Bone marrow (tissue), 2 donors: ENCODE results near the gene PLEK.
A peak's percentile ranks its signal among the peaks of the same experiment; 100 is the strongest.
"Not testable (repeated sequence)": the region's sequence is repeated elsewhere in the genome, so short reads cannot be mapped to it uniquely, and the experiment has no call there.

Source experiments
- DNase-seq, 2 donors: peaks; one replicate each; lab custom pipeline; 2025; lab: John Stamatoyannopoulos, UW

PLEK gene

DNA sequence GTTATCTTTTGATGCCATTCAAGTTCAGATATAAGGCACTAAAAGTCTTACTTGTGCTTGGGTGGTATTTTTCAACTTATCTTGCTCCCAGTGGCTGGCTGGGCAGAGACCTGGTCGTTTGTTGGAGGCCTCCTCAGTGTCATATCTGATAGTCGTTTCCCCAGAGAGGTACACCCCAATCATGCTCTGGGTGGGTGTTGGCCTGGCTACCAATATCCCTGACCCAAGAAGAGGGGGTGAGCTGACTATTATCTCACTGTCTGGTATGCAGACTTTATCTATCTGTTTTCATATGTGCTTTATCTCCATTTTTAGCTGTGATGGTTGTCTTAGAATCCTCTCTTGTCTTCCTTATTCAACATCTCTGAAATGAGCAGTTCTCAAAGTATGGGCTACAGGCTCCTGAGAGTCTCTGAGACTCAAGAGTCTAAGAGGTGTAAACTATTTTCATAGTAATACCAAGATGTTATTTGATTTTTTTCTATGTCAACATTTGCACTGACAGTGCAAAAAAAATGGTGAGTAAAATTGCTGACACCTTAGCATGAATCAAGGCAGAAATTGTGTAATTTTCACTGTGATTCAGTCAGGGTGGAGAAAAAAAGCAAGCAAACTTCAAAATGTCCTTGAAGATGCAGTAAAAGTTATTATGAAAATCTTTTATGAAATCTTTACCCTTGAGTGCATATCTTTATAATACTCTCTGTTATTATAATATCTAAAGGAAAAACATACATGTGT is 12.3 kb upstream of the PLEK start:
- no peak for DNase-seq

DNA sequence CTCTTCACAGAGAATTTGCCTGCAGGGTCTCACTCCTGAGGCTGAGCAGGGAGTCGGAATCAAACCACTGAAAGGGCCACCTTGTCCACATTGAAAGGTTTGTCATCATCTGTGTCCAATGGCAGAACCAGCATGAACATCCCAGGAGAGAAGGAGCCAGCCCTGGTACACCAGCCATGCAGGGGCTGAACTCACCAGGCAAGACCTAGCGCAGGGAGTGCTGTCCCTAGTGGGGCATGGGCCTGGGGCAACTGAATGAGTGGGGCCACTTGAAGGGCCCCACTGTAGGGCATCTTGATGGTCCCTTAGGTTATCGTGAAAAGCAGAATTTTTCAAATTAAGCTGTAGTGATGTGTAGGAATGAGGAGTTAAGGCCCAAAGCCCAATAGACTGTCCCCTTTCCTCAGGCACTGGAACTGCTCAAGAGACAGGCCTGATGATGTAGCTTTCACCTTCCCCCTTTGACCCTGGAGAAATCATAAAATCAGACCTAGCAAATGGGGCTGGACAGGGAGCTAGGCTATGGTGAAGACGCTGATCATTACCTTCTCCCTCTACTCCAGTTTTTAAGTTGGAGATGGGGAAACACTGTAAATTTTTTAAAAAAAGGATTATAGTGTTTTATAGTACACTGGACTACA is 8.4 kb upstream of the PLEK start:
- DNase-seq: no peak

- DNase-seq: no peak
Measured at GRCh38 chr2:68357605-68358337, 7.3 kb upstream of the PLEK start.

DNA sequence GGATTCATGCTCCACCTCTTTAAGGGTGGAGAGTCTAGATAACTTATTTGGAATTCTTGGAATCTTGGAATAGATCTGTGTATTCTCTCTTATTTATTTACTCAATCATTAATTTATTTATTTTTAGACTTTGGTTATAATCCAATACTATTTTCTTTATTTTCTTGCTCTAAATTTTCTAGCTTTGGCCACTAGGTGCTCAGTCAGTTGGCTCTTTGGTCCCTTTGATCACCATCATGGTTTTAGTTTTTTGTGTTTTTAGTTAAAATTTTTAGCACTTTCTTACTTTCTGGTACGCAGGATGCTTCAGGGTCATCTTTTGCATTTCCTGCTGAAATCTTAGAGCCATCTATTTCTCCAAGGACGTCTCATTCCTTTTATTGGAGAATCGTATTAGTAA is 5.2 kb upstream of the PLEK start:
- no peak for DNase-seq

DNA sequence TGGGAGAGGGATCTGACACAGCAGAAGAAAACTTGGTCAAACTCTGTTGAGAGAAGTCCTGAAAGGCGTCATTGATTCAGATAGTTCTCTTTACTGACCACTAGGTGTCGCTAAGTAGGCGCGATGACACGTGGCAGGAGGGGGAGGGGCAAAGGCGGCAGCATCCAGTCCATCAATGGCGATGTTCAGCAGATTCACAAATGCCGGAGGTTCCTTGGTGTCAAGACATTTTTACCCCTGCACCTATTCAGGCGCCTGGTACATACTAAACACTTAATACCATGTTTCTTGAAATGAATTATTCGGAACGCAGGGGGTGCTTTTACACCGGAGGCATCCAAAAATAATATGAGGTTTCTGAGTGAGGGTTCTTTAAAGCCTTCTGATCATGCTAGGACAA is 3.0 kb upstream of the PLEK start:
- peak; percentile 53 to 77 for DNase-seq

DNA sequence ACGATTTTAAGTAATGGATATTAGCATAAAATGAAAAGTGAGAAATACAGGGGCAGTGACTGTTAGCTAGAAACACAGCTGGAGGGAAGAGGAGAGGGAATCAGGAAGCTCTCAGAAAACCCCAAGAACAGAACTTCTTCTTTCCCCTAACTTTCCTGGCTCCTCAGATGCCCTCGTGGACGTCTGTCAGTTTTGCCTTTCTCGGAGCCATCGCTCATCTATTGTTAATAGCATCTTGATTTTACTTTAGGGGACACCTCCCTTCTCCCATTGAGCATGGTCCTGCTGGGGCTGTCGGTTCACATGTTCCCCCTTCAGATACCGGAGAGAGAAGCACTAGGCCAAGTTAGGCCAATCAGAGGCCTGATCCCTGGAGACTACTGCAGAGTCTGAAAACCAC is 2.3 kb upstream of the PLEK start:
- peak in 1 of 2 donors; percentile 30 for DNase-seq

DNA sequence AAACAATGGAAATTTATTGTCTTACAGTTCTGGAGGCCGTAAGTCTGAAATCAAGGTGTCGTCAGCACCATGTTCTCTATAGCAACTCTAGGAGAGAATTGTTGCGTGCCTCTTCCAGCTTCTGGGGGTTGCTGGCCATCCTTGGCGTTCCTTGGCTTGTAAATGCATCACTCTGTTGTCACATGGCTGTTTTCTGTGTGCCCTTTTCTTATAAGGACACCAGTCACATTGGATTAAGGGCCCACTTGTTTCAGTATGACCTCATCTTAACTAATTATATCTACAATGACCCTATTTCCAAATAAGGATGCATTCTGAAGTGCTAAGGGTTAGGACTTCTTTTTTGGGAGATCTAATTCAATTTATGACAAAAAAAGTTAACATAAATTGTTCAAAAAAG is 1.4 kb upstream of the PLEK start:
- DNase-seq: no peak

GRCh38 chr2:68366083-68366560 is 1.0 kb downstream of the PLEK start:
- DNase-seq: no peak

GRCh38 chr2:68367953-68368653 is 3.0 kb downstream of the PLEK start:
- DNase-seq: no peak

- no peak for DNase-seq
Measured at GRCh38 chr2:68368654-68369336, 3.7 kb downstream of the PLEK start.

- DNase-seq: no peak
Measured at GRCh38 chr2:68369337-68369734, 4.3 kb downstream of the PLEK start.

- no peak for DNase-seq
Measured at GRCh38 chr2:68371138-68371537, 6.1 kb downstream of the PLEK start.

GRCh38 chr2:68371581-68371980 is 6.5 kb downstream of the PLEK start:
- peak in 1 of 2 donors; percentile 51 for DNase-seq

- no peak for DNase-seq
Measured at GRCh38 chr2:68372485-68372884, 7.4 kb downstream of the PLEK start.

GRCh38 chr2:68374184-68374583 is 9.1 kb downstream of the PLEK start:
- no peak for DNase-seq

DNA sequence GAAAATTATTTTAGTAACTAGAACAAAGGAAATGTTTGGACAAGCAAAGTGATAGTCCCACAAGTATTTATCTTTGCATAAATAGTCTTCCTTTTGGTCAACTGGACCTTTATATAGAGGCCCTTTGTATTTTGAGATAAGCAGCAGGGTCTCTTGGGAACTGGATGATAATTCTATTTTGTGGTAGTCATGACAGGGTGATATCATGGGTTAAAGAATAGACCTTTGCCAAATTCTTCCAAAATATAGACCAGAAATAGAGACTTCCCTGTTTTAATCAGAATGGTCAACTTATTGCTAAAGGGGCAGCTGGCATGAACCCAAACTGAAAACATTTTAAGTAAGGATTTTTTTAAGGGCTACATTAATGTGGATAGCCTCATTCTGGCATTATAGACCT is 10.5 kb downstream of the PLEK start:
- no peak for DNase-seq

DNA sequence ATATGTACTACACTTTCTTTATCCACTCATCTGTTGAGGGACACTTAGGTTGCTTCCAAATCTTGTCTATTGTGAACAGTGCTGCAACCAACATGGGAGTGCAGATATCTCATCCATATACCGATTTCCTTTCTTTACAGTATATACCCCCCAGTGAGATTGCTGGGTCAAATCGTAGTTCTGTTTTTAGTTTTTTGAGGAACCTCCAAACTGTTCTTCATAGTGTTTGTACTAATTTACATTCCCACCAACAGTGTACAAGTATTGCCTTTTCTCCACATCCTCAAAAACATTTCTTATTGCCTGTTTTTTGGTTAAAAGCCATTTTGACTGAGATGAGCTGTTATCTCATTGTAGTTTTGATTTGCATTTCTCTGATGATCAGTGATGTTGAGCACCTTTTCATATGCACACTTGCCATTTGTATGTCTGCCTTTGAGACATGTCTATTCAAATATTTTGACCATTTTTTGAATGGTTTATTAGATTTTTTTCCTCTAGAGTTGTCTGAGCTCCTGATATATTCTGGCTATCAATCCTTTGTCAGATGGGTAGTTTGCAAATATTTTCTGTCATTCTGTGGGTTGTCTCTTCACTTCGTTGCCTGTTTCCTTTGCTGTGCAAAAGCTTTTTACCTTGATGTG is 12.2 kb downstream of the PLEK start:
- DNase-seq: no peak

GRCh38 chr2:68378779-68379178 is 13.7 kb downstream of the PLEK start:
- not testable (repeated sequence) for DNase-seq

GRCh38 chr2:68379184-68379708 is 14.2 kb downstream of the PLEK start:
- no peak for DNase-seq

GRCh38 chr2:68383778-68384177 is 18.7 kb downstream of the PLEK start:
- DNase-seq: no peak

DNA sequence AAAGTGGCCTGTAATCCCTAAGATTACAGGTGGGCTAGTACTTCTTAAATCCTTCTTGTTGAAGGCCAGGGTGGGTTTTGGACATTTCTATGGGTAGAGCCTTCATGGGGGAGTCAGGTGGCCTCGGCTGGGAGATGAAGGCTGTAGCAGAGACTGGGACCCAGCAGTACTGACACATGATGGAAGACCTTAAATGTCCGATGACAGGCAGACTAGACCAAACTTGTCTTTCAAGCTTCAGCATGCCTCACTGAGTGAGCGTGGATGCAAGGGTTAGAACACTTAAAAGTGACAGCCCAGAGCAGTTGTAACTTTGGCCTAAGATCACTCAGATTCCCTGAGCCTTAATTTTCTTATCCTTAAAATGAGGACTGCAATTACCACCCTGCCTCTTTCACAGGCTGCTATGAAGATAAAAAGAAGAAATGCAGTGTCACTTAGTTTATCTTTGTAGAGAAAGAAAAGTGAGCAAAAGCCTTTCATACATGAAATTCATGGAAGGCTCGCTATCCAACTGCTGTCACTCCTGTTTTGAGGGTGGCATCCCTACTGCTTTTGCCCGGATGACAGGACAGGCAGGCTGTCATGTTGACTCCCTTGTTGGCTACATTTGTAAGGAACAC is 19.5 kb downstream of the PLEK start:
- no peak for DNase-seq
